Activated CD8-positive, alpha-beta T cell treated with anti-CD3 and anti-CD28 coated beads, Interleukin-2, amount 10 ng/mL, durations not matched to agents 7 days and 5 days (primary cell): ENCODE measurements around the gene XBP1. TPM values are rescaled to one million over a fixed set of nuclear protein-coding genes. Genes with fewer than 3 reads are reported as not detected.
"Not testable (repeated sequence)": the region's sequence is repeated elsewhere in the genome, so short reads cannot be mapped to it uniquely, and the experiment has no call there.

Experiments used
- ATAC-seq: fragments of 150-1000 bp; cut with Tn5 transposase; one replicate; pipeline ENCODE4 v1.10.0; 2021; ENCODE audit warnings: moderate library complexity
- CTCF ChIA-PET: fragments of 350-600 bp; sonication (Branson Sonifier 250); formaldehyde crosslinking; loops from one replicate; lab custom pipeline; 2021; ENCODE audit warnings: antibody characterized with exemption; lab: Charles Lee
- POLR2A ChIA-PET: fragments of 350-600 bp; sonication (Branson Sonifier 250); formaldehyde crosslinking; loops from one replicate; lab custom pipeline; 2021; ENCODE audit warnings: antibody characterized with exemption; lab: Charles Lee
- DNase-seq: peaks from one replicate; pipeline ENCODE4 v3.0.0-alpha.2; 2020
- H3K27ac Mint-ChIP-seq: one replicate; pipeline ENCODE4 v1.8.0; 2021; ENCODE audit warnings: mild to moderate bottlenecking, mixed read lengths
- H3K27me3 Mint-ChIP-seq: one replicate; pipeline ENCODE4 v1.8.0; 2021; ENCODE audit warnings: low read depth, mixed read lengths
- H3K36me3 Mint-ChIP-seq: one replicate; pipeline ENCODE4 v1.8.0; 2021; ENCODE audit warnings: low read depth, mixed read lengths
- H3K4me1 Mint-ChIP-seq: one replicate; pipeline ENCODE4 v1.8.0; 2021; ENCODE audit warnings: low read depth, mixed read lengths
- H3K4me3 Mint-ChIP-seq: one replicate; pipeline ENCODE4 v1.8.0; 2021; ENCODE audit warnings: mild to moderate bottlenecking, mixed read lengths
- H3K9me3 Mint-ChIP-seq: one replicate; pipeline ENCODE4 v1.8.0; 2022; ENCODE audit warnings: mixed read lengths; ENCODE audit not compliant: insufficient read depth
- total RNA-seq, 2 experiments: library from RNA; stranded (reverse); gene quantifications; one replicate each; pipeline ENCODE4 v1.2.3, GENCODE V29; 2021

The XBP1 gene
- total RNA-seq, 2 experiments from 2014 or later: 220 to 229 TPM

- DNase-seq, H3K9me3 Mint-ChIP-seq, ATAC-seq, H3K27me3 Mint-ChIP-seq, CTCF ChIA-PET, H3K27ac Mint-ChIP-seq, POLR2A ChIA-PET, H3K4me3 Mint-ChIP-seq: not testable (repeated sequence)
- peaks cover 41% of the 10 kb centered on the region for H3K36me3 Mint-ChIP-seq
- H3K4me1 Mint-ChIP-seq: peaks cover 57% of the 10 kb centered on the region
Observed at GRCh38 chr22:28805426-28805825, 5.1 kb upstream of the XBP1 start.

- Mint-ChIP-seq H3K4me1 (peaks cover 36% of the 10 kb centered on the region), H3K36me3 (peaks cover 45% of the 10 kb centered on the region)
Observed at GRCh38 chr22:28802595-28803123, 2.3 kb upstream of the XBP1 start.

GRCh38 chr22:28801845-28802594 lies 1.7 kb upstream of the XBP1 start:
- Mint-ChIP-seq H3K4me3 (peak overlapping the region; percentile 82), H3K4me1 (peaks cover 39% of the 10 kb centered on the region), H3K27me3 (no peaks in the 10 kb centered on the region), H3K27ac (peak overlapping the region; percentile 89), H3K9me3 (no peaks in the 10 kb centered on the region), H3K36me3 (peaks cover 50% of the 10 kb centered on the region)
- ATAC-seq (no peak), DNase-seq (no peak)
- ChIA-PET CTCF (interaction anchor here (1.0 to 7.4 kb wide), 6 partner anchors 11 to 61 kb away, joined by 3 to 98 read pairs (median 10); partner anchors contain the start of genes CCDC117, CHEK2 and HSCB), POLR2A (interaction anchor here (1.4 to 6.4 kb wide), 4 partner anchors 11 to 30 kb away, joined by 6 to 138 read pairs (median 22); partner anchors contain the start of gene CCDC117)

More at GRCh38 chr22:28802595-28803123, 2.3 kb upstream of the XBP1 start:
- CTCF ChIA-PET: interaction anchor here (0.8 to 7.4 kb wide), 8 partner anchors 10 to 61 kb away, joined by 3 to 98 read pairs (median 6); partner anchors contain the start of genes CCDC117, CHEK2 and HSCB
- H3K27ac Mint-ChIP-seq: peak overlapping the region; percentile 89
- H3K9me3 Mint-ChIP-seq: no peaks in the 10 kb centered on the region
- no peak for ATAC-seq
- POLR2A ChIA-PET: interaction anchor here (1.4 to 6.4 kb wide), 3 partner anchors 10 to 30 kb away, joined by 6 to 138 read pairs (median 25); partner anchors contain the start of gene CCDC117
- no peaks in the 10 kb centered on the region for H3K27me3 Mint-ChIP-seq
- peak overlapping the region; percentile 82 for H3K4me3 Mint-ChIP-seq
- no peak for DNase-seq

- ATAC-seq: peak; percentile 56
- Mint-ChIP-seq H3K4me1 (peaks cover 52% of the 10 kb centered on the region), H3K9me3 (no peaks in the 10 kb centered on the region), H3K4me3 (peak overlapping the region; percentile 91), H3K27ac (peak overlapping the region; percentile 91), H3K27me3 (no peaks in the 10 kb centered on the region), H3K36me3 (peaks cover 69% of the 10 kb centered on the region)
- peak; percentile 45 for DNase-seq
- ChIA-PET CTCF (interaction anchor here (1.2 to 7.7 kb wide), 8 partner anchors 10 to 58 kb away, joined by 3 to 98 read pairs (median 14); partner anchors contain the start of genes CCDC117, CHEK2 and HSCB), POLR2A (interaction anchor here (1.1 to 6.4 kb wide), 13 partner anchors 8 to 59 kb away, joined by 3 to 138 read pairs (median 11); partner anchors contain the start of genes CCDC117, CHEK2 and HSCB)
Observed at GRCh38 chr22:28799606-28800307, 612 bp downstream of the XBP1 start.

GRCh38 chr22:28798810-28799605 lies 1.4 kb downstream of the XBP1 start:
- ChIA-PET CTCF (interaction anchor here (0.6 to 7.7 kb wide), 10 partner anchors 9 to 447 kb away, joined by 3 to 98 read pairs (median 10); partner anchors contain the start of genes CCDC117, CHEK2 and HSCB), POLR2A (interaction anchor here (0.6 to 6.4 kb wide), 13 partner anchors 8 to 115 kb away, joined by 3 to 138 read pairs (median 11); partner anchors contain the start of genes CCDC117, CHEK2 and HSCB)
- Mint-ChIP-seq H3K27ac (peak overlapping the region; percentile 91), H3K4me1 (peaks cover 53% of the 10 kb centered on the region), H3K4me3 (peak overlapping the region; percentile 91), H3K9me3 (no peaks in the 10 kb centered on the region), H3K27me3 (no peaks in the 10 kb centered on the region), H3K36me3 (peaks cover 73% of the 10 kb centered on the region)
- no peak for ATAC-seq
- no peak for DNase-seq

- peaks cover 59% of the 10 kb centered on the region for H3K4me1 Mint-ChIP-seq
- ATAC-seq: no peak
- peaks cover 79% of the 10 kb centered on the region for H3K36me3 Mint-ChIP-seq
- POLR2A ChIA-PET: interaction anchor here (0.6 to 2.5 kb wide), 3 partner anchors 9 to 18 kb away, joined by 3 to 12 read pairs (median 3); no protein-coding TSS in a partner anchor
- no peaks in the 10 kb centered on the region for H3K9me3 Mint-ChIP-seq
- DNase-seq: no peak
- CTCF ChIA-PET: interaction anchor here (1.1 to 7.7 kb wide), 3 partner anchors 15 to 245 kb away, joined by 3 to 53 read pairs (median 8); no protein-coding TSS in a partner anchor
- peak overlapping the region; percentile 91 for H3K4me3 Mint-ChIP-seq
- H3K27ac Mint-ChIP-seq: peak overlapping the region; percentile 60
- no peaks in the 10 kb centered on the region for H3K27me3 Mint-ChIP-seq
Observed at GRCh38 chr22:28795932-28796856, 4.2 kb downstream of the XBP1 start.

GRCh38 chr22:28795071-28795693 lies 5.2 kb downstream of the XBP1 start:
- H3K27me3 Mint-ChIP-seq: no peaks in the 10 kb centered on the region
- ATAC-seq: no peak
- peaks cover 67% of the 10 kb centered on the region for H3K4me1 Mint-ChIP-seq
- ChIA-PET POLR2A (interaction anchor here (1.0 to 2.5 kb wide), 3 partner anchors 17 to 34 kb away, joined by 3 to 12 read pairs (median 4); no protein-coding TSS in a partner anchor), CTCF (interaction anchor here (0.7 to 7.7 kb wide), 4 partner anchors 11 to 246 kb away, joined by 3 to 53 read pairs (median 6); no protein-coding TSS in a partner anchor)
- peak overlapping the region; percentile 60 for H3K27ac Mint-ChIP-seq
- no peak for DNase-seq
- no peaks in the 10 kb centered on the region for H3K9me3 Mint-ChIP-seq
- H3K4me3 Mint-ChIP-seq: no peak overlapping the region
- H3K36me3 Mint-ChIP-seq: peaks cover 78% of the 10 kb centered on the region

- ChIA-PET CTCF (interaction anchor here (0.7 to 7.7 kb wide), 5 partner anchors 9 to 247 kb away, joined by 3 to 53 read pairs (median 4); no protein-coding TSS in a partner anchor), POLR2A (interaction anchor here (0.6 to 2.5 kb wide), 4 partner anchors 10 to 35 kb away, joined by 3 to 12 read pairs (median 4); no protein-coding TSS in a partner anchor)
- DNase-seq: no peak
- no peak for ATAC-seq
- H3K36me3 Mint-ChIP-seq: peaks cover 81% of the 10 kb centered on the region
- H3K27me3 Mint-ChIP-seq: no peaks in the 10 kb centered on the region
- H3K4me1 Mint-ChIP-seq: peaks cover 69% of the 10 kb centered on the region
- H3K4me3 Mint-ChIP-seq: no peak overlapping the region
- no peaks in the 10 kb centered on the region for H3K9me3 Mint-ChIP-seq
- peak overlapping the region; percentile 14 for H3K27ac Mint-ChIP-seq
Observed at GRCh38 chr22:28793976-28794584, 6.3 kb downstream of the XBP1 start.
